ENCODE measurements around the gene PEAK1.
A peak's percentile ranks its signal among the peaks of the same experiment; 100 is the strongest.

Gene PEAK1

GRCh38 chr15:77118882-77119321, 301.0 kb downstream of the PEAK1 start:
- no peaks in the 10 kb centered on the region for H3K4me1 Mint-ChIP-seq
- H3K27me3 Mint-ChIP-seq (ENCODE audit: low read depth, poor library complexity): peaks cover 9% of the 10 kb centered on the region
- H3K36me3 Mint-ChIP-seq (ENCODE audit: low read depth): peaks cover 3% of the 10 kb centered on the region
- no peak overlapping the region for H3K4me3 Mint-ChIP-seq
- no peak overlapping the region for H3K27ac Mint-ChIP-seq
- H3K9me3 Mint-ChIP-seq: no peaks in the 10 kb centered on the region
- no peak for DNase-seq
- TF ChIP-seq CTCF (IDR thresholded peaks at IDR 0.05): peak; percentile 63

GRCh38 chr15:77115179-77115578, 304.7 kb downstream of the PEAK1 start:
- peaks cover 3% of the 10 kb centered on the region for H3K27me3 Mint-ChIP-seq (ENCODE audit: low read depth, poor library complexity)
- peaks cover 6% of the 10 kb centered on the region for H3K36me3 Mint-ChIP-seq (ENCODE audit: low read depth)
- peaks cover 9% of the 10 kb centered on the region for H3K4me1 Mint-ChIP-seq
- no peak for TF ChIP-seq CTCF (IDR thresholded peaks at IDR 0.05)
- H3K4me3 Mint-ChIP-seq: no peak overlapping the region
- no peak for DNase-seq
- no peaks in the 10 kb centered on the region for H3K9me3 Mint-ChIP-seq
- no peak overlapping the region for H3K27ac Mint-ChIP-seq

- no peak for DNase-seq
- Mint-ChIP-seq H3K9me3 (no peaks in the 10 kb centered on the region), H3K27me3 (ENCODE audit: low read depth, poor library complexity) (peaks cover 4% of the 10 kb centered on the region), H3K27ac (no peak overlapping the region), H3K4me1 (peaks cover 14% of the 10 kb centered on the region), H3K36me3 (ENCODE audit: low read depth) (peaks cover 6% of the 10 kb centered on the region), H3K4me3 (no peak overlapping the region)
- no peak for TF ChIP-seq CTCF (IDR thresholded peaks at IDR 0.05)
Measured at GRCh38 chr15:77112838-77113504, 306.9 kb downstream of the PEAK1 start.

- no peak overlapping the region for H3K27ac Mint-ChIP-seq
- no peaks in the 10 kb centered on the region for H3K9me3 Mint-ChIP-seq
- H3K27me3 Mint-ChIP-seq (ENCODE audit: low read depth, poor library complexity): peaks cover 6% of the 10 kb centered on the region
- DNase-seq: no peak
- TF ChIP-seq CTCF (IDR thresholded peaks at IDR 0.05): no peak
- no peak overlapping the region for H3K4me3 Mint-ChIP-seq
- H3K4me1 Mint-ChIP-seq: peaks cover 26% of the 10 kb centered on the region
- peaks cover 6% of the 10 kb centered on the region for H3K36me3 Mint-ChIP-seq (ENCODE audit: low read depth)
Measured at GRCh38 chr15:77111789-77112188, 308.1 kb downstream of the PEAK1 start.

GRCh38 chr15:77107531-77108355, 312.2 kb downstream of the PEAK1 start:
- DNase-seq: peak; percentile 67
- Mint-ChIP-seq H3K36me3 (ENCODE audit: low read depth) (no peaks in the 10 kb centered on the region), H3K27me3 (ENCODE audit: low read depth, poor library complexity) (peaks cover 9% of the 10 kb centered on the region), H3K9me3 (no peaks in the 10 kb centered on the region), H3K27ac (peak overlapping the region; percentile 48), H3K4me3 (peak overlapping the region; percentile 55), H3K4me1 (peaks cover 46% of the 10 kb centered on the region)
- peak; percentile 60 for TF ChIP-seq CTCF (IDR thresholded peaks at IDR 0.05)
